Heart right ventricle (tissue), 16 donors: ENCODE data around the gene NCL. TPM values are rescaled to one million over a fixed set of nuclear protein-coding genes. Genes with fewer than 3 reads are reported as not detected.

Experiments
- ATAC-seq, 8 donors: fragments of 200-7000 bp; cut with Tn5 transposase; one replicate each; pipeline ENCODE4 v1.9.1; 2020; ENCODE audit warnings: mild to moderate bottlenecking in 8 of 8, moderate library complexity in 8 of 8, moderate number of reproducible peaks in 1 of 8
- DNase-seq, 2 donors: peaks; one replicate each; pipeline ENCODE4 v3.0.0-alpha.2; 2020
- H3K27ac ChIP-seq, 10 donors: fragments of 200-600 bp; sonication (generic) in 2 of 10; one replicate each; pipeline versions ENCODE4 v1.5.0 to v1.8.0; 2020 to 2022; ENCODE audit warnings: mild to moderate bottlenecking in 3 of 10
- H3K27me3 ChIP-seq, 7 donors: fragments of 200-600 bp; one replicate each; pipeline ENCODE4 v1.8.0; 2021 to 2022; ENCODE audit warnings: mild to moderate bottlenecking in 2 of 7
- H3K36me3 ChIP-seq, 9 donors: fragments of 200-600 bp; sonication (generic) in 1 of 9; one replicate each; pipeline versions ENCODE4 v1.5.0 to v1.8.0; 2020 to 2022; ENCODE audit warnings: mild to moderate bottlenecking in 2 of 9
- H3K4me1 ChIP-seq, 9 donors: fragments of 200-600 bp; sonication (generic) in 1 of 9; one replicate each; pipeline versions ENCODE4 v1.5.0 to v1.8.0; 2020 to 2022; ENCODE audit warnings: mild to moderate bottlenecking in 4 of 9
- H3K4me3 ChIP-seq, 10 donors: fragments of 200-600 bp; sonication (generic) in 2 of 10; one replicate each; pipeline versions ENCODE4 v1.5.0 to v1.8.0; 2020 to 2022; ENCODE audit warnings: mild to moderate bottlenecking in 7 of 10, moderate library complexity in 2 of 10
- H3K9me3 ChIP-seq, 11 donors: fragments of 200-600 bp in 10 of 11; sonication (generic) in 2 of 11; one replicate each; pipeline versions ENCODE4 v1.5.0 to v1.8.0; 2013 to 2022; ENCODE audit warnings: mild to moderate bottlenecking in 2 of 11, control low read depth in 1 of 11, moderate library complexity in 1 of 11
- WGBS, 2 donors: extraction: QIAGEN DNeasy Blood & Tissue Kit; methylation state at CpG; one replicate each; pipeline ENCODE4 v1.1.7; 2013; ENCODE audit warnings: inconsistent platforms in 1 of 2; 5-methylcytosine and 5-hydroxymethylcytosine counted together
- intact Hi-C, 10 donors: fragments of 100-400 bp; cut with DNase I; formaldehyde crosslinking; loops; one replicate each; pipeline versions ENCODE4 v1.11.1 to v1.14.2; 2022
- polyA plus RNA-seq, 2 donors: library from polyadenylated mRNA; stranded (reverse); fragments of 200-250 nt; gene quantifications; one replicate each; pipeline ENCODE4 v1.2.3, GENCODE V29; 2013
- total RNA-seq, 10 donors: library from RNA; stranded (reverse); fragmentation: NEBNext Ultra II Directional in 3 of 10; extraction: Animal tissue kit (Norgen Biotek cat#: 25700) in 3 of 10; gene quantifications; one replicate each; pipeline versions ENCODE4 v1.2.1 to v1.2.4, GENCODE V29; 2021 to 2023
- TF ChIP-seq, protein P1 (sequence below), 9 donors: fragments of 200-600 bp; sonication (generic) in 2 of 9; IDR thresholded peaks; one replicate each; pipeline versions ENCODE4 v1.5.0 to v1.8.0; 2021 to 2022; ENCODE audit warnings: antibody characterized with exemption in 9 of 9, mild to moderate bottlenecking in 5 of 9, moderate library complexity in 1 of 9
- donor health status: Arrhythmogenic right ventricular cardiomyopathy.
- donor health status: ischemic (EF 13 %, LVEDD 7.1; RV severe dilation, severe dysfunction).
- donor health status: healthy with polysubstance abuse.
- donor health status: DM: no; HTN: yes; CAD: no.
- donor health status: DM: no; HTN: no; CAD: no.
- donor health status: ischemic (EF 25% LVEDD 6.9; RV normal size, moderate dysfunction).
- donor health status: ischemic (EF 25% LVEDD 5.7; RV mildly dilated, moderate dysfunction).
- donor health status: healthy.
- donor health status: DM: yes; HTN: yes; CAD: no.
- donor health status: Ischemic cardiomyopathy.
- donor health status: ischemic (EF 35%, LVEDD 5.7; RV mildly dilated, moderate dysfunction).
- donor health status: nonischemic (EF 11% LVEDD 7.7; RV severe dilation, severe dysfunction).
- donor health status: DM: yes; HTN: yes; CAD: no.
- donor health status: PGD.
- donor health status: ischemic (EF 29% LVEDD 5.4; RV normal size, mild dysfunction).
- donor health status: nonischemic (EF 23%, LVEDD 6.1; RV moderate dilation, normal function).

NCL gene
- total and polyA plus RNA-seq, 12 donors, result 127 to 363 (median 300) TPM

- WGBS, 2 donors, result 88 to 90% methylated on average over 14 of the region's 14 CpGs
- DNase-seq (no peak), ATAC-seq (no peak)
- Histone ChIP-seq H3K9me3 (peaks cover 0 to 3% (median 0%) of the 10 kb centered on the region in 11 donors), H3K36me3 (no peaks in the 10 kb centered on the region), H3K27me3 (no peaks in the 10 kb centered on the region), H3K4me3 (no peak overlapping the region), H3K27ac (no peak overlapping the region), H3K4me1 (no peaks in the 10 kb centered on the region)
- intact Hi-C loops, result loop anchor here in 1 of 10 donors (10.0 kb wide), 1 partner anchor 65 kb away; no protein-coding TSS in a partner anchor
- TF ChIP-seq, protein P1, sequence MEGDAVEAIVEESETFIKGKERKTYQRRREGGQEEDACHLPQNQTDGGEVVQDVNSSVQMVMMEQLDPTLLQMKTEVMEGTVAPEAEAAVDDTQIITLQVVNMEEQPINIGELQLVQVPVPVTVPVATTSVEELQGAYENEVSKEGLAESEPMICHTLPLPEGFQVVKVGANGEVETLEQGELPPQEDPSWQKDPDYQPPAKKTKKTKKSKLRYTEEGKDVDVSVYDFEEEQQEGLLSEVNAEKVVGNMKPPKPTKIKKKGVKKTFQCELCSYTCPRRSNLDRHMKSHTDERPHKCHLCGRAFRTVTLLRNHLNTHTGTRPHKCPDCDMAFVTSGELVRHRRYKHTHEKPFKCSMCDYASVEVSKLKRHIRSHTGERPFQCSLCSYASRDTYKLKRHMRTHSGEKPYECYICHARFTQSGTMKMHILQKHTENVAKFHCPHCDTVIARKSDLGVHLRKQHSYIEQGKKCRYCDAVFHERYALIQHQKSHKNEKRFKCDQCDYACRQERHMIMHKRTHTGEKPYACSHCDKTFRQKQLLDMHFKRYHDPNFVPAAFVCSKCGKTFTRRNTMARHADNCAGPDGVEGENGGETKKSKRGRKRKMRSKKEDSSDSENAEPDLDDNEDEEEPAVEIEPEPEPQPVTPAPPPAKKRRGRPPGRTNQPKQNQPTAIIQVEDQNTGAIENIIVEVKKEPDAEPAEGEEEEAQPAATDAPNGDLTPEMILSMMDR (IDR thresholded peaks at IDR 0.05), result peak in 4 of 9 donors; percentile 6 to 38 (median 12)
These were observed 25.7 kb upstream of the NCL start for GRCh38 chr2:231489990-231490389.

- 72 to 92% methylated on average over 5 of the region's 5 CpGs for WGBS, 2 donors
- Histone ChIP-seq H3K4me3 (no peak overlapping the region), H3K9me3 (peaks cover 0 to 3% (median 0%) of the 10 kb centered on the region in 11 donors), H3K36me3 (no peaks in the 10 kb centered on the region), H3K27ac (no peak overlapping the region), H3K27me3 (no peaks in the 10 kb centered on the region), H3K4me1 (peaks cover 0 to 4% (median 0%) of the 10 kb centered on the region in 9 donors)
- no peak for ATAC-seq
- TF ChIP-seq, protein P1 (IDR thresholded peaks at IDR 0.05), result no peak
- intact Hi-C loops, result loop anchor here in 1 of 10 donors (10.0 kb wide), 1 partner anchor 66 kb away; no protein-coding TSS in a partner anchor
- DNase-seq, result no peak
These were observed 24.0 kb upstream of the NCL start for GRCh38 chr2:231488331-231488730.

DNA sequence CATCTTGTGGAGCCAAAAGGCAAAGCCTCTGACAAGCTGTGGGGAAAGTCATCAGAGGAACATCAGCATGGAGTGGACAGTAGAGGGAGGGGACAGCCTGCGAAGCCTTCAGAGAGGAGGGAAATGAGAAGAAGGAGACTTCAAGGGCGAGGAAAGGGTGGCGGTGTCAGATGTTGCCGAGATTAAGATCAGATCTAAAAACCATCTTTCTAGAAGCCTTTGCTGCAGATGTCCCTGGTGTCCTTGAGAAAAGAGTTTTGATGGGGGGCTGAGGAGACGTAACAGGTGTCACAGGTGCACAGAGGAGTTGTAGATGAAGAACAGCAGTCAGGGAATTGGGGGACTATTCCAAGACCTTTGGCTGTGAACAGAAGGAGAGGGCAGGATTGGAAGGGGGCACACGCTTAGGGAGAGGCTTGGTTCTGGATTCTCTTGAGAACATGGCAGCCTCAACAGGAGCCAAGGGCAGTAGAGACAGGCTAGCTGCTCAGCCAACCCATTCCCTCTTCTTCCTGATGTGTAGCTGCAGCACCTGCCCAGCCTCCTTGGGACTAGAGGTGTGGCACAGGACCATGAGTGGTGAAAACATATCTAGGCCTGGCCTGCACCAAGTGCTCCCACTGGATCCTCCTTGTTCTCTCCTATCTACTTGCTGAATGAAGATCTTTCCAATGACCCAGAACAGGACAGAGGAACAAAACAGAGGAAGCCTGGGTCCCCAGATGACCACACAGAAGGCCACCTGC lies 22.7 kb upstream of the NCL start:
- Histone ChIP-seq H3K9me3 (peaks cover 0 to 3% (median 0%) of the 10 kb centered on the region in 11 donors), H3K36me3 (no peaks in the 10 kb centered on the region), H3K27me3 (no peaks in the 10 kb centered on the region), H3K4me3 (no peak overlapping the region), H3K4me1 (peaks cover 0 to 13% (median 6%) of the 10 kb centered on the region in 9 donors), H3K27ac (no peak overlapping the region)
- DNase-seq (no peak), ATAC-seq (no peak)
- 91 to 93% methylated on average over 6 of the region's 6 CpGs for WGBS, 2 donors
- intact Hi-C loops, result loop anchor here in 1 of 10 donors (10.0 kb wide), 1 partner anchor 68 kb away; no protein-coding TSS in a partner anchor
- TF ChIP-seq, protein P1 (IDR thresholded peaks at IDR 0.05), result no peak

- Histone ChIP-seq H3K4me3 (peak overlapping the region; percentile 36 to 76 (median 62)), H3K9me3 (no peaks in the 10 kb centered on the region), H3K27me3 (no peaks in the 10 kb centered on the region), H3K36me3 (peaks cover 0 to 18% (median 0%) of the 10 kb centered on the region in 9 donors), H3K4me1 (peaks cover 0 to 14% (median 6%) of the 10 kb centered on the region in 9 donors), H3K27ac (peak overlapping the region; percentile 30 to 93 (median 88))
- ATAC-seq, result peak; percentile 54 to 88 (median 80)
- DNase-seq, result peak; percentile 55 to 58
- TF ChIP-seq, protein P1 (IDR thresholded peaks at IDR 0.05), result peak in 3 of 9 donors; percentile 9 to 24 (median 11)
- WGBS, 2 donors, result 39 to 49% methylated on average over 65 of the region's 65 CpGs
- intact Hi-C loops, result loop anchor here in 8 of 10 donors (2.0 to 10.0 kb wide), 4 partner anchors 71 to 75 kb away; no protein-coding TSS in a partner anchor
These were observed 19.4 kb upstream of the NCL start for GRCh38 chr2:231483398-231484329.
